HepG2 (cell line): ENCODE measurements around the gene S100A13. TPM values are rescaled to one million over a fixed set of nuclear protein-coding genes. Genes with fewer than 3 reads are reported as not detected.

ENCODE experiments used
- CREM ChIP-seq, 2 experiments: sonication (generic) in 1 of 2; formaldehyde crosslinking in 1 of 2; IDR thresholded peaks; 2 replicates each; pipeline versions ENCODE4 v1.4.0 to v1.6.1; 2016 to 2020; ENCODE audit warnings: antibody characterized with exemption in 1 of 2, mild to moderate bottlenecking in 1 of 2, missing genetic modification reagents in 1 of 2
- FOSL1 ChIP-seq: sonication (generic); formaldehyde crosslinking; IDR thresholded peaks from 2 replicates; pipeline ENCODE4 v1.9.0; 2021; ENCODE audit warnings: missing genetic modification reagents, borderline replicate concordance
- FOXA1 ChIP-seq, 2 experiments: fragments of 450-650 bp in 1 of 2; sonication (generic) in 1 of 2; formaldehyde crosslinking in 1 of 2; IDR thresholded peaks; 2 replicates each; pipeline versions ENCODE4 v1.4.0 to v1.6.1; 2016 to 2020; ENCODE audit warnings: missing genetic modification reagents in 1 of 2
- NBN ChIP-seq: fragments of 450-650 bp; conservative IDR thresholded peaks from 2 replicates; pipeline ENCODE4 v1.6.1; 2017
- NKX3-1 ChIP-seq: sonication (generic); formaldehyde crosslinking; IDR thresholded peaks from 2 replicates; pipeline ENCODE4 v1.5.0; 2020; ENCODE audit warnings: missing genetic modification reagents
- NR2F6 ChIP-seq, 2 experiments: IDR thresholded peaks; 2 replicates each; pipeline ENCODE4 v1.6.1; 2016; ENCODE audit warnings: antibody characterized with exemption in 1 of 2, mild to moderate bottlenecking in 1 of 2
- PITX1 ChIP-seq: sonication (generic); formaldehyde crosslinking; IDR thresholded peaks from 2 replicates; pipeline ENCODE4 v1.5.1; 2020; ENCODE audit warnings: mild to moderate bottlenecking, missing genetic modification reagents
- REL ChIP-seq: sonication (generic); formaldehyde crosslinking; conservative IDR thresholded peaks from 2 replicates; pipeline ENCODE4 v1.8.0; 2022; ENCODE audit warnings: mild to moderate bottlenecking, missing genetic modification reagents, moderate library complexity
- SAFB2 ChIP-seq: sonication (generic); formaldehyde crosslinking; IDR thresholded peaks from 2 replicates; pipeline ENCODE4 v1.5.1; 2020; ENCODE audit warnings: missing genetic modification reagents, low read depth, mild to moderate bottlenecking, borderline replicate concordance
- TMF1 ChIP-seq: sonication (generic); formaldehyde crosslinking; IDR thresholded peaks from 2 replicates; pipeline ENCODE4 v1.8.1; 2022; ENCODE audit warnings: low read depth, missing genetic modification reagents
- ZBTB21 ChIP-seq: sonication (generic); formaldehyde crosslinking; IDR thresholded peaks from 2 replicates; pipeline ENCODE4 v1.4.0; 2020; ENCODE audit warnings: missing genetic modification reagents
- ZBTB42 ChIP-seq: sonication (generic); formaldehyde crosslinking; IDR thresholded peaks from 2 replicates; pipeline ENCODE4 v1.5.0; 2020; ENCODE audit warnings: mild to moderate bottlenecking, missing genetic modification reagents
- ZC3H4 ChIP-seq: sonication (generic); formaldehyde crosslinking; IDR thresholded peaks from 2 replicates; pipeline ENCODE4 v1.4.0; 2020; ENCODE audit warnings: missing genetic modification reagents, borderline replicate concordance
- ZHX1 ChIP-seq: sonication (generic); formaldehyde crosslinking; IDR thresholded peaks from 2 replicates; pipeline ENCODE4 v1.8.1; 2022; ENCODE audit warnings: low read depth, mild to moderate bottlenecking, missing genetic modification reagents
- ZNF333 ChIP-seq: sonication (generic); formaldehyde crosslinking; IDR thresholded peaks from 2 replicates; pipeline ENCODE4 v1.4.0; 2020; ENCODE audit warnings: mild to moderate bottlenecking, missing genetic modification reagents, borderline replicate concordance
- ZNF496 ChIP-seq: sonication (generic); formaldehyde crosslinking; IDR thresholded peaks from 2 replicates; pipeline ENCODE4 v1.8.1; 2023; ENCODE audit warnings: mild to moderate bottlenecking, moderate library complexity, missing genetic modification reagents; ENCODE audit not compliant: insufficient replicate concordance
- ZNF558 ChIP-seq: sonication (generic); formaldehyde crosslinking; IDR thresholded peaks from 2 replicates; pipeline ENCODE4 v1.9.0; 2022; ENCODE audit warnings: mild to moderate bottlenecking, missing genetic modification reagents, borderline replicate concordance
- ZNF597 ChIP-seq: sonication (generic); formaldehyde crosslinking; IDR thresholded peaks from 2 replicates; pipeline ENCODE4 v1.5.0; 2020; ENCODE audit warnings: missing genetic modification reagents
- ZNF749 ChIP-seq: sonication (generic); formaldehyde crosslinking; IDR thresholded peaks from 2 replicates; pipeline ENCODE4 v1.8.0; 2022; ENCODE audit warnings: mild to moderate bottlenecking, missing genetic modification reagents, moderate library complexity, borderline replicate concordance
- ZNF800 ChIP-seq: sonication (generic); formaldehyde crosslinking; IDR thresholded peaks from 2 replicates; pipeline ENCODE4 v1.4.0; 2020; ENCODE audit warnings: missing genetic modification reagents
- ZSCAN29 ChIP-seq: sonication (generic); formaldehyde crosslinking; conservative IDR thresholded peaks from 2 replicates; pipeline ENCODE4 v1.4.0; 2020; ENCODE audit warnings: mild to moderate bottlenecking, missing genetic modification reagents
- polyA plus RNA-seq, 8 experiments: library from polyadenylated mRNA; depleted of rRNA in 3 of 8; stranded (reverse) in 7 of 8; unstranded in 1 of 8; fragments of >200 nt; fragmentation: Illumina TruSeq in 4 of 8; extraction: Trizol in 4 of 8; gene quantifications; 2 replicates each; pipeline versions ENCODE4 v1.2.1 to v1.2.3, GENCODE V29; 2011 to 2016; ENCODE audit warnings: low read depth in 4 of 8, missing spikeins in 1 of 8, mixed read lengths in 1 of 8; ENCODE audit not compliant: insufficient read depth in 1 of 8
- total RNA-seq, 5 experiments: library from RNA; depleted of rRNA; stranded (reverse); fragments of >200 nt; fragmentation: Illumina TruSeq; extraction: Trizol; gene quantifications; 2 replicates each; pipeline ENCODE4 v1.2.3, GENCODE V29; 2016; ENCODE audit warnings: low read depth in 1 of 5
- TF ChIP-seq, protein P1 (sequence below): IDR thresholded peaks from 2 replicates; pipeline ENCODE4 v1.6.1; 2018; ENCODE audit warnings: missing genetic modification reagents, mild to moderate bottlenecking, missing compliant biosample characterization

The S100A13 gene
- total and polyA plus RNA-seq, 2 of the 13 experiments (the other 11 are each of a cell fraction or from before 2014, with no cell fraction given), result 89.5 to 172 TPM

DNA sequence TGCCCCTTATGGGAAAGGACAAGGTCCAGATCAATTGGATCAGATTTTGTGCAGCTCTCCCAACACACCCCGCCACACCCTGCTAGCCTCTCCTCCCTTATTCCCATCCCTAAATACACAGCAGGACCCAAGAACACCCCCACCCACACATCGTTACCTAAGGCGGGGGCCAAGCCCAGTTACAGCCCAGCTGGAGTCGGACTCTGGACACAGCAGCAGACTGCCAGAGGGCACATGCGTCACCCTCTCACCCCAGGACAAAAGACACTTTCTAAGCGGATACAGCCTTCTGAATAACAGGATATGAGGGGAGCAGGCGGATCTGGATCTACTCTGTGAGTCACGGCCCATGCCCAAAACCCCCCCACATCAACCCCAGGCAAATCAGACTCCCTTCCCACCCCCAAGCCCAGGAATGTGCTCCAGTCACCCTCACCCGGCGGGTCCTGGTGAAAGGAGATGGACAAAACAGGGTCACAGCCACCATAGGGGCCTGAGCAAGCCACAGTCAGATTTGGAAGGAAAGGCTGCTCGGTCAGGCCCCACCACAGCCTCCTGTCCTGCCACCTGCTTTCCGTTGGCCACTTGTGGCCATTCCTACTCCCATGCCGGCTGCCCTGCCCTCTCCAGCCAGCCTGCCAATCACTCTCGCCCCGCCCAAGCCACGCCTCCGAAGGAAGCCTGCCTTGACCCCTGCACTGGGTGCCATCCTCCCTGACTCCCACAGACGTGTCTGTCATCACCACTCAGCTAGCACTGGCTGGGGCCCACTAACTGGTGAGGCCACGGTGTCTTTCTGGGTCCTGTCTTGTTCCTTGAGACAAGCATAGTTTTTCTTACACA is 18.3 kb downstream of the S100A13 start (continued):
- TF ChIP-seq ZNF558 (no peak), ZHX1 (CRISPR knock-in tag) (no peak), REL (CRISPR knock-in tag) (no peak), NBN (no peak), ZNF597 (CRISPR knock-in tag) (no peak), TMF1 (no peak), NKX3-1 (no peak), FOSL1 (CRISPR knock-in tag) (no peak; the same call in 1 of the 2 replicates), NR2F6 (IDR thresholded peaks at IDR 0.05) (peak; percentile 68), NR2F6 (CRISPR knock-in tag; IDR thresholded peaks at IDR 0.05) (peak; percentile 89), ZSCAN29 (CRISPR knock-in tag) (peak; percentile 85), FOXA1 (IDR thresholded peaks at IDR 0.05) (no peak; the same call in 1 of the 2 replicates), FOXA1 (CRISPR knock-in tag; IDR thresholded peaks at IDR 0.05) (peak; percentile 45), ZBTB21 (CRISPR knock-in tag) (no peak; the same call in 1 of the 2 replicates), PITX1 (CRISPR knock-in tag) (peak; percentile 62), ZNF800 (no peak), ZNF749 (CRISPR knock-in tag) (peak; percentile 71; the same call in 1 of the 2 replicates), ZBTB42 (CRISPR knock-in tag) (0 out of 2 replicates have a peak, but pooled peaks have one; percentile 34), ZNF333 (CRISPR knock-in tag) (0 out of 2 replicates have a peak, but pooled peaks have one; percentile 7), CREM (IDR thresholded peaks at IDR 0.05) (peak; percentile 31; the same call in 1 of the 2 replicates), CREM (CRISPR knock-in tag; IDR thresholded peaks at IDR 0.05) (no peak), ZC3H4 (peak; percentile 63; the same call in 1 of the 2 replicates), ZNF496 (CRISPR knock-in tag) (no peak), SAFB2 (CRISPR knock-in tag) (no peak; the same call in 1 of the 2 replicates)
- TF ChIP-seq, protein P1, sequence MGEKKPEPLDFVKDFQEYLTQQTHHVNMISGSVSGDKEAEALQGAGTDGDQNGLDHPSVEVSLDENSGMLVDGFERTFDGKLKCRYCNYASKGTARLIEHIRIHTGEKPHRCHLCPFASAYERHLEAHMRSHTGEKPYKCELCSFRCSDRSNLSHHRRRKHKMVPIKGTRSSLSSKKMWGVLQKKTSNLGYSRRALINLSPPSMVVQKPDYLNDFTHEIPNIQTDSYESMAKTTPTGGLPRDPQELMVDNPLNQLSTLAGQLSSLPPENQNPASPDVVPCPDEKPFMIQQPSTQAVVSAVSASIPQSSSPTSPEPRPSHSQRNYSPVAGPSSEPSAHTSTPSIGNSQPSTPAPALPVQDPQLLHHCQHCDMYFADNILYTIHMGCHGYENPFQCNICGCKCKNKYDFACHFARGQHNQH (CRISPR knock-in tag), result peak; percentile 44
